Immature natural killer cell (primary cell): ENCODE data around the gene LRRC8A. TPM values are rescaled to one million over a fixed set of nuclear protein-coding genes. Genes with fewer than 3 reads are reported as not detected.

Experiments
- DNase-seq, 3 donors: peaks; one replicate each; pipeline ENCODE4 v3.0.0; 2022; ENCODE audit warnings: mixed read lengths in 1 of 3
- H3K27ac Mint-ChIP-seq, 6 donors: one replicate each; pipeline ENCODE4 v1.8.0; 2020; ENCODE audit warnings: mixed read lengths in 6 of 6, mild to moderate bottlenecking in 5 of 6, inconsistent platforms in 4 of 6, moderate library complexity in 3 of 6
- H3K27me3 Mint-ChIP-seq, 3 donors: one replicate each; pipeline ENCODE4 v1.8.0; 2020 to 2021; ENCODE audit warnings: low read depth in 3 of 3, mild to moderate bottlenecking in 3 of 3, mixed read lengths in 3 of 3, moderate library complexity in 3 of 3, inconsistent platforms in 1 of 3
- H3K36me3 Mint-ChIP-seq, 3 donors: one replicate each; pipeline ENCODE4 v1.8.0; 2020; ENCODE audit warnings: mixed read lengths in 3 of 3, inconsistent platforms in 2 of 3, mild to moderate bottlenecking in 2 of 3
- H3K4me1 Mint-ChIP-seq, 2 donors: one replicate each; pipeline ENCODE4 v1.8.0; 2020; ENCODE audit warnings: inconsistent platforms in 2 of 2, mild to moderate bottlenecking in 2 of 2, mixed read lengths in 2 of 2, moderate library complexity in 1 of 2
- H3K4me3 Mint-ChIP-seq, 5 donors: one replicate each; pipeline ENCODE4 v1.8.0; 2020; ENCODE audit warnings: mild to moderate bottlenecking in 5 of 5, mixed read lengths in 5 of 5, inconsistent platforms in 3 of 5, moderate library complexity in 3 of 5
- H3K9me3 Mint-ChIP-seq, 6 donors: one replicate each; pipeline ENCODE4 v1.8.0; 2020; ENCODE audit warnings: mild to moderate bottlenecking in 6 of 6, mixed read lengths in 6 of 6, inconsistent platforms in 4 of 6, moderate library complexity in 3 of 6
- polyA plus RNA-seq, 3 donors: library from polyadenylated mRNA; unstranded; fragments of 300-500 nt; fragmentation: Illumina TruSeq; gene quantifications; one replicate each; pipeline ENCODE4 v1.2.3, GENCODE V29; 2021

Gene LRRC8A
- polyA plus RNA-seq, 3 donors from 2014 or later: 29.3 to 98.2 (median 34.6) TPM

DNA sequence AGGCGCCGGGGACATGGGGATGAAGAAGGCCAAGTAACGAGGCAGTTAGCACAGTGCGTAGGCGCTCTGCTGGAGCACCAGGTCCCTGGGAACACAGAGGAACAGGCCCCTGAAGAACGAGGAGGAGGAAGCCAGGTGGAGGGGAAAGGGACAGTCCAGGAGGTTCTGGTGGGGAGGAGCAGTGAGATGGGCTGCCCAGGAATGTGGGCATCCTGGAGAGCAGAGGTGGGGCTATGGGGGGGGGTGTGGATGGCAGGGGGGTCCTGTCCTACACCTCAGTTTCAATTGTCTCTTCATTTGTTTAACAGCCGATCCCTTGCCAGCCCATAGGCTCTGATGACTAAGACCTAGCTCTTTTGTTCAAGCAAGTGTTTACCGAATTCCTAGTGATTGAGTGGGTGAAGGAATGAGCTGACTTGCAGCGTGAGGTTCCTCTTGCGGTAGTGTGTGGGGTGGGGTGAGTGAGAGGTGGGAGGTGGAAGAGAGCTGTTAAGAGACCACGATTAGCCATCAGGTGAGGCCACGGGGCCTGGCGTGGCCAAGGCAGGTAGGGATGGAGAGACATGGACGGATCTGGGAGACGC is 30.4 kb downstream of the LRRC8A start:
- H3K9me3 Mint-ChIP-seq: no peaks in the 10 kb centered on the region
- no peak for DNase-seq
- H3K27ac Mint-ChIP-seq: peak overlapping the region; percentile 80 to 87 (median 82)
- H3K4me1 Mint-ChIP-seq: peaks cover 43 to 59% of the 10 kb centered on the region in 2 donors
- H3K27me3 Mint-ChIP-seq: peaks cover 2 to 6% (median 3%) of the 10 kb centered on the region in 3 donors
- H3K4me3 Mint-ChIP-seq: peak overlapping the region in 4 of 5 donors; percentile 26 to 54 (median 36)
- H3K36me3 Mint-ChIP-seq: peaks cover 13 to 38% (median 14%) of the 10 kb centered on the region in 3 donors

DNA sequence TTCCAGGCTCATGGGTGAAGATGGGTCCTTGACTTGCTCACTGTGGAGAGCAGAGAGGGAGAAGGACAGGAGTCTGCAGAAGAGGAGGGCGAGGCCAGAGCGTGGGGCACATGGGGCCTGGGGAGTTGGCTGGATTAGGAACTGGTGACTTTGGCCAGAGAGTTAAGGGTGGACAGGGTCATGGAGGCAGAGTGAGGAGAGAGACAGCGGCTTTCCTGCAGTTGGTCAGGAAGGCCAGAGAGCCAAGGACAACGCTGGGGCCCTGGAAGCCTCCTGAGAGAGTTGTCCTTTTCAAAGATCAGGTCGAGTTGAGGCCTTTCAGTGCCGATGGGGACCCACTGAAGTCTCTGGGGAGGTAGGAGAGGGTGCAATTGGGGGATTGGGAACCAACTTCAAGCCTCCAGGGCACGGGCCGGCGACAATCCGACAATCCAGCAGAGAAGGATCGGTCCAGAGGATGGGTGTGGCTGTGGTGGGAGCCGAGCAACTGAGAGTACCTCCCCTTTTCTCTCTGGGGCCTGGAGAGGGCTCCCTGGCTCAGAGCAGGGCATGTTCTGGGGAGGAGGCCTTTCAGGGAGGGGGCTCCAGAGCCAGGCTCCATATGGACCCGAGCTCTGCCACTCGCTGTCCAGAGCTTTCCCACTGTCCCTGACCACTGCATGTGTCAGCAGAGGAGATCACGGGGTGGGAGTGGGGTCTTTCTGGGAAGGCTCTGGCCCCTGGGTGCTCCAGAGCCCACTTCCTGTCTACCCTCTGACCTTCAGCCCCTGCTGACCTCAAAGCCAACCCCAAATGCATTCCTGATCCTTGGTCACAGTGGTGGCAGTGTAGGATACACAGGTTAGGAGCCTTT is 31.3 kb downstream of the LRRC8A start:
- no peaks in the 10 kb centered on the region for H3K9me3 Mint-ChIP-seq
- peaks cover 43 to 50% of the 10 kb centered on the region in 2 donors for H3K4me1 Mint-ChIP-seq
- peak overlapping the region in 1 of 5 donors; percentile 33 for H3K4me3 Mint-ChIP-seq
- DNase-seq: no peak
- H3K36me3 Mint-ChIP-seq: peaks cover 6 to 37% (median 12%) of the 10 kb centered on the region in 3 donors
- H3K27ac Mint-ChIP-seq: peak overlapping the region; percentile 80 to 87 (median 84)
- H3K27me3 Mint-ChIP-seq: peaks cover 2 to 4% (median 3%) of the 10 kb centered on the region in 3 donors

DNA sequence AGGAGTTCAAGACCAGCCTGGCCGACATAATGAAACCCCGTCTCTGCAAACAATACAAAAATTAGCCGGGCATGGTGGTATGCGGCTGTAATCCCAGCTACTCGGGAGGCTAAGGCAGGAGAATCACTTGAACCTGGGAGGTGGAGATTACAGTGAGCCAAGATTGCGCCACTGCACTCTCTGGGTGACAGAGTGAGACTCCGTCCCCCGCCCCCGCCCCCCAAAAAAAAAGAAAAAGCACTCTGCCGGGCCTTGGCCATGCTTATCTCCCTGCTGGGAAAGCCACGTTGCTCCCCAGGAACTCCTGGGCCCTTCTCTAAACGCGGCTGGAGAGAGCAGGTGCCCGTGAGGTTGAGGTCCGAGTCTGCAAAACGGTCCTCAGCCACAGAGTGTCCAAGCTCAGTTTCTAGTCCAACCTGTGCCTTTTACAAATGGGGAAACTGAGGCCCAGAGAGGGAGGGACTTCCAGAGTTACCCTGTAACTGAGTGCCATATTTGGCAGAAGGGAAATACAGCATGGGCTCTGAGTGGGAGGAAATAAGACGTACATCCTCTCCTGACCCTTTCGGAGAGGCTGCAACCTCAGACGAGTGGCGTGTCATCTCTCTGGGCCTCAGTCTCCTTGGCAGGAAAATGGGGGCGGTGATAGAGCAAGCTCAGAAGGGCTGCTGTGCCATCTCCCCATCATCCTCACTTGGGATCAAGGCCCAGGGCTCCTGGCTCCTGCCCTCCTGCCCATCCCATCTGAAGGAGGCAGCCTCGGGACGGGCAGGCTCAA is 32.3 kb downstream of the LRRC8A start:
- H3K27me3 Mint-ChIP-seq: peaks cover under 1 to 4% (median 2%) of the 10 kb centered on the region in 3 donors
- H3K9me3 Mint-ChIP-seq: no peaks in the 10 kb centered on the region
- H3K27ac Mint-ChIP-seq: peak overlapping the region; percentile 16 to 87 (median 71)
- no peak for DNase-seq
- H3K36me3 Mint-ChIP-seq: peaks cover under 1 to 32% (median 7%) of the 10 kb centered on the region in 3 donors
- peaks cover 40 to 43% of the 10 kb centered on the region in 2 donors for H3K4me1 Mint-ChIP-seq
- no peak overlapping the region for H3K4me3 Mint-ChIP-seq

DNA sequence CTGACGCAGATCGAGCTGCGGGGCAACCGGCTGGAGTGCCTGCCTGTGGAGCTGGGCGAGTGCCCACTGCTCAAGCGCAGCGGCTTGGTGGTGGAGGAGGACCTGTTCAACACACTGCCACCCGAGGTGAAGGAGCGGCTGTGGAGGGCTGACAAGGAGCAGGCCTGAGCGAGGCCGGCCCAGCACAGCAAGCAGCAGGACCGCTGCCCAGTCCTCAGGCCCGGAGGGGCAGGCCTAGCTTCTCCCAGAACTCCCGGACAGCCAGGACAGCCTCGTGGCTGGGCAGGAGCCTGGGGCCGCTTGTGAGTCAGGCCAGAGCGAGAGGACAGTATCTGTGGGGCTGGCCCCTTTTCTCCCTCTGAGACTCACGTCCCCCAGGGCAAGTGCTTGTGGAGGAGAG is 34.3 kb downstream of the LRRC8A start:
- Mint-ChIP-seq H3K4me1 (peaks cover 29 to 34% of the 10 kb centered on the region in 2 donors), H3K9me3 (no peaks in the 10 kb centered on the region), H3K36me3 (peaks cover 0 to 25% (median 6%) of the 10 kb centered on the region in 3 donors), H3K27ac (peak overlapping the region in 2 of 6 donors; percentile 28 to 53), H3K27me3 (peaks cover 0 to 4% (median 2%) of the 10 kb centered on the region in 3 donors), H3K4me3 (no peak overlapping the region)
- DNase-seq: no peak

DNA sequence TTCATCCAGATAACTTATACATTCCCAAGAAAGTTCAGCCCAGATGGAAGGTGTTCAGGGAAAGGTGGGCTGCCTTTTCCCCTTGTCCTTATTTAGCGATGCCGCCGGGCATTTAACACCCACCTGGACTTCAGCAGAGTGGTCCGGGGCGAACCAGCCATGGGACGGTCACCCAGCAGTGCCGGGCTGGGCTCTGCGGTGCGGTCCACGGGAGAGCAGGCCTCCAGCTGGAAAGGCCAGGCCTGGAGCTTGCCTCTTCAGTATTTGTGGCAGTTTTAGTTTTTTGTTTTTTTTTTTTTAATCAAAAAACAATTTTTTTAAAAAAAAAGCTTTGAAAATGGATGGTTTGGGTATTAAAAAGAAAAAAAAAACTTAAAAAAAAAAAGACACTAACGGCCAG is 34.8 kb downstream of the LRRC8A start:
- no peak for DNase-seq
- no peaks in the 10 kb centered on the region for H3K9me3 Mint-ChIP-seq
- peak overlapping the region in 3 of 6 donors; percentile 23 to 60 (median 53) for H3K27ac Mint-ChIP-seq
- peaks cover under 1 to 4% (median 4%) of the 10 kb centered on the region in 3 donors for H3K27me3 Mint-ChIP-seq
- peaks cover 29 to 33% of the 10 kb centered on the region in 2 donors for H3K4me1 Mint-ChIP-seq
- H3K36me3 Mint-ChIP-seq: peaks cover 0 to 25% (median 6%) of the 10 kb centered on the region in 3 donors
- H3K4me3 Mint-ChIP-seq: no peak overlapping the region

DNA sequence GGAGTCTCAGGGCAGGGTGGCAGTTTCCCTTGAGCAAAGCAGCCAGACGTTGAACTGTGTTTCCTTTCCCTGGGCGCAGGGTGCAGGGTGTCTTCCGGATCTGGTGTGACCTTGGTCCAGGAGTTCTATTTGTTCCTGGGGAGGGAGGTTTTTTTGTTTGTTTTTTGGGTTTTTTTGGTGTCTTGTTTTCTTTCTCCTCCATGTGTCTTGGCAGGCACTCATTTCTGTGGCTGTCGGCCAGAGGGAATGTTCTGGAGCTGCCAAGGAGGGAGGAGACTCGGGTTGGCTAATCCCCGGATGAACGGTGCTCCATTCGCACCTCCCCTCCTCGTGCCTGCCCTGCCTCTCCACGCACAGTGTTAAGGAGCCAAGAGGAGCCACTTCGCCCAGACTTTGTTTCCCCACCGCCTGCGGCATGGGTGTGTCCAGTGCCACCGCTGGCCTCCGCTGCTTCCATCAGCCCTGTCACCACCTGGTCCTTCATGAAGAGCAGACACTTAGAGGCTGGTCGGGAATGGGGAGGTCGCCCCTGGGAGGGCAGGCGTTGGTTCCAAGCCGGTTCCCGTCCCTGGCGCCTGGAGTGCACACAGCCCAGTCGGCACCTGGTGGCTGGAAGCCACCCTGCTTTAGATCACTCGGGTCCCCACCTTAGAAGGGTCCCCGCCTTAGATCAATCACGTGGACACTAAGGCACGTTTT is 35.4 kb downstream of the LRRC8A start:
- H3K4me3 Mint-ChIP-seq: no peak overlapping the region
- DNase-seq: no peak
- H3K9me3 Mint-ChIP-seq: no peaks in the 10 kb centered on the region
- H3K36me3 Mint-ChIP-seq: peaks cover 0 to 25% (median 6%) of the 10 kb centered on the region in 3 donors
- peaks cover 29 to 33% of the 10 kb centered on the region in 2 donors for H3K4me1 Mint-ChIP-seq
- H3K27me3 Mint-ChIP-seq: peaks cover 2 to 4% (median 4%) of the 10 kb centered on the region in 3 donors
- peak overlapping the region in 4 of 6 donors; percentile 35 to 76 (median 58) for H3K27ac Mint-ChIP-seq

DNA sequence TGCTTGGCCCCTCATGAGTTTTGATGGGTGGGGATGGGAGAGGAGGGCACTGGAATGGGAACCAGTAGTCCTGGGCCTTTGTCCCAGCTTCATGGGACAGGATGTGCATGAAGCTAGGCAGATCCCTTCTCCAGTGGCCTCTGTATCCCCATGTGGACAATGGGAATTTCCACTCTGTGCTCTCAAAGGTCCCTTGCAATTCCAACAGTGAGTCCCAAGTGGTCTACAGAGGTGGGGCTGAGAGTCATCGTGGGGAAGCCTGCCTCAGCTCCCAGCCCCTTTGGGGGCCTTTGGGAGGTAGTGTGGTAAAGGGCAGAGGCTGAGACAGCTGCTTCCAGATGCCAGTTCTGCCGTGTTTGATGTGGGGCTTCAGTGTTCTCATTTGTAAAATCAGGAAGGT is 37.0 kb downstream of the LRRC8A start:
- H3K36me3 Mint-ChIP-seq: peaks cover 0 to 25% (median 6%) of the 10 kb centered on the region in 3 donors
- peaks cover 29% of the 10 kb centered on the region in 2 donors for H3K4me1 Mint-ChIP-seq
- no peak overlapping the region for H3K4me3 Mint-ChIP-seq
- no peaks in the 10 kb centered on the region for H3K9me3 Mint-ChIP-seq
- peaks cover 2 to 4% (median 4%) of the 10 kb centered on the region in 3 donors for H3K27me3 Mint-ChIP-seq
- no peak for DNase-seq
- peak overlapping the region; percentile 62 to 85 (median 74) for H3K27ac Mint-ChIP-seq

DNA sequence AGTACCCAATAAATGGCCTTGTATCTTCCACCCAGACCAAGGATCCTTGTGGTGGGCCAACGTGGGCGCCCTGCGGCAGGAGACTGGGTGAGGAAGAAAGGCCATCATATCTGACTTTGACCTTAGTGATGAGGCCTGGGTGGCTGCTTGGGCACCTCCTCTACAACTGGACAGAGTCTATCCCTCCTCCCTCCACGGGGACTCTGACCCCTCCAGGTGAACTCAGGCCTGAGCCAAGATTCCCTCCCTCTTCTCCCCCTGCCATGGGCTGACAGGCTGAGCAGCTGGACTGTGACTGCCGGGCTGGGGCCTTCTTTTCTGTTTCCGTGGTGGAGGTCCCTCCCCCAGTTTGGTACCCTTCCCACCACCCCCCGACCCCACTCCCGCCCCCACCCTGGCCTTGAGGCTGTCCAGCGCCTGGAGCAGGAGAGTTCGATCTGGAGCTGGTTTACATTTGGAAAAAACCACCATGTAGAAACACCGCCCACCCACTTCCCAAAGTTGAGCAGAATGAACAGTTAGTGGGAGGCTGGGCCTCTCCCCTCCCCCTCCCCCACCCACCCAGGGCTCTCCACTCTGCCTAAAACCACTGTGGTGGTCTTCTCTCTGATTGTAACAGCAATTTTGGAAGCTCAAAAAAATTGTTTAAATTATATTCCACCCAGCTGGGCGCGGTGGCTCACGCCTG is 37.6 kb downstream of the LRRC8A start:
- peaks cover 2 to 4% (median 4%) of the 10 kb centered on the region in 3 donors for H3K27me3 Mint-ChIP-seq
- H3K9me3 Mint-ChIP-seq: no peaks in the 10 kb centered on the region
- peaks cover 0 to 25% (median 6%) of the 10 kb centered on the region in 3 donors for H3K36me3 Mint-ChIP-seq
- H3K4me3 Mint-ChIP-seq: no peak overlapping the region
- DNase-seq: no peak
- peak overlapping the region; percentile 62 to 85 (median 74) for H3K27ac Mint-ChIP-seq
- H3K4me1 Mint-ChIP-seq: peaks cover 29% of the 10 kb centered on the region in 2 donors

DNA sequence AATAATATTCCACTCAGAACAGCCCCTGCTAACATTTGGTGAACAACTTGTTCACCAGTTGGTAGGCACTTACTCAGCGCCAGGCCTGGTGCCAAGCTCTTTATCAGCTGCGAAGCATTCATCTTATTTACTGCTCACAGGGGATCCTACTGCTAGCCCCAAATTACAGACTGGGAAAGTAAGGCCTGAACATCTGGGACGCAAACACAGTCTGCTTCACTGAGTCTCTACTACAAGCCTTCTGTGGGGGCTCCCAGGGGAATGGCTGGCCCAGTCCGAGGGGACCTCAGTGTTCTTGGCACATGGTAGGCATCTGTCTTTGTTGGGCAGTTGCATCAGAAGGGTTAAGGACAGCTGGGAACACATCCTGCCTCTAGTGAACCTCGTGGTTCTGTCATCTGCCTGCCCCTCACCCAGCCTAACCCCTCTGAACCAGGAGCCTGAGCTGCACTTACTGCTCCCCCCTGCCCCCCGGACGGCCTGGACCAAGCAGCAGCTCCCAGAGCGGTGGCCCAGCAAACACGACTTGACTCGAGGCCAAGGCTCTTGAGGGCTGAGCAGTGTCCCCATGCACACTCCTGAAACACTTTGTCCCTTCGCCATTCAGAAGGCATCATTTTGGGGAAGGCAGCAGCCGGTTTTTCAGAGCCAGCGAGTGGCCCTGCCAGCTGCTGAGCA is 38.6 kb downstream of the LRRC8A start, which contains the start of gene PHYHD1:
Gene PHYHD1 (plus strand): TSS at position 602 of the 678 bp plus-strand sequence. CDS start 1,342 bp downstream, outside the sequence.
- Mint-ChIP-seq H3K4me3 (peak within 1 kb of the TSS; percentile 40 to 84 (median 59)), H3K9me3 (no peaks in the 10 kb centered on the region), H3K27ac (peak within 1 kb of the TSS; percentile 85 to 95 (median 90)), H3K27me3 (peaks cover 2 to 4% (median 2%) of the 10 kb centered on the region in 3 donors), H3K4me1 (peaks cover 29 to 32% of the 10 kb centered on the region in 2 donors), H3K36me3 (peaks cover 0 to 24% (median 6%) of the 10 kb centered on the region in 3 donors)
- no peak for DNase-seq

DNA sequence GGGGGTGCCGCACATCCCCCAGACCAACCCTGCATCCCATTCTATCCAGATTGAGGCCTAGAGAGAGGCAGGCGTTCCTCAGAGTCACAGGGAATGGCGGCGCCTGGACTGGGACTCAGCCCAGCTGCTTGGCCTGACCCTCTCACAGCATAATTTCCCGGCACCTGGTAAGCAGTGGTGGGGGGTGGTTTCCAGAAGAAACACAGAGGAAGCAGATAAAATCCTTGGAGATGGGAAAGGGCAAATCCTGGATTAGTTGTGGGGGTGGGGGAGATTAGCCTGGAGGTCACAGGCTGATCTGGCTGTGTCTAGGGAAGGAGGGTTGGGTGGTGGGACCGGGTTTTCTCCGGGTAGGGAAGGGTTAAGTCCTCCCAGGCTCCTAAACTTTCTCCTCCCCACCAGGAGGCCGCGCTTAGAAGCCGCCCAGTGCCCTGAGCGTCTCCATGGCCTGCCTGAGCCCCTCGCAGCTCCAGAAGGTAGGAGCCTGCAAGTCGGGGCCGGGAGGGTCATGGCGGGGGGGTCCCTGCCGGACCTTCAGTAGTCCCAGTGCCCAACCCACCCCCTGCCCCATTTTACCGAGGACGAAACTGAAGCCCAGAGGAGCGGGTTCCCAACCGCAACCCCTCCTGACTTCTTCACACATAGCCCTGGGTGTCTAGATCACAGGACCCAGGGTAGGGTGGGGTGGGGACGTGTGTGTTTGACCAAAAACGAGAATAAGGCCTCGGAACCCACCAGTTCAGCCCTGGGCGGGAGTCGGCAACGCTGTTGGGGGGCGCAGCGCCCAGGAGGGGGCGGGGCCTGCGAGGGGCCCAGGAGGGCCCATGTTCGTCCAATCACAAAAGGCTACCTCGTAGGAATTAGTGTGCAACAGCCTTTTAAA is 40.2 kb downstream of the LRRC8A start:
- H3K4me3 Mint-ChIP-seq: peak overlapping the region; percentile 64 to 84 (median 71)
- H3K4me1 Mint-ChIP-seq: peaks cover 34 to 37% of the 10 kb centered on the region in 2 donors
- no peaks in the 10 kb centered on the region for H3K9me3 Mint-ChIP-seq
- peaks cover 0 to 16% (median 6%) of the 10 kb centered on the region in 3 donors for H3K36me3 Mint-ChIP-seq
- peaks cover 0 to 4% (median 3%) of the 10 kb centered on the region in 3 donors for H3K27me3 Mint-ChIP-seq
- H3K27ac Mint-ChIP-seq: peak overlapping the region; percentile 85 to 95 (median 90)
- DNase-seq: peak; percentile 64 to 71 (median 64)

DNA sequence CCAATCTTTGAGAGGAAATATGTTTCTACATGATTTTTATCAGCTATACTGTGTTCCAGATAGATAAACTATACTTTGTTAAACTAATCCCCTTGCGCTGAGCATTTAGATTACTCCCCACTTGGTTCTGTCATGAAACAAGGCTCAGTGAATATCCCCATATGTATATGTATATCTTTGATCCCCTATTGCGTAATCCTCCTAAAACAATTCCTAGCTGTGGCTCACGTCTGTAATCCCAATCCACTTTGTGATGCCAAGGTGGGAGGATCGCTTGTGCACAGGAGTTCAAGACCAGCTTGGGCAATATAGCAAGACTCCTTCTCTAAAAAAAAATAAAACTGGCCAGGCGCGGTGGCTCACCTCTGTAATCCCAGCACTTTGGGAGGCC is 41.6 kb downstream of the LRRC8A start:
- no peak for DNase-seq
- peak overlapping the region in 2 of 5 donors; percentile 51 to 70 for H3K4me3 Mint-ChIP-seq
- peaks cover 0 to 9% (median 0%) of the 10 kb centered on the region in 3 donors for H3K36me3 Mint-ChIP-seq
- H3K4me1 Mint-ChIP-seq: peaks cover 41 to 44% of the 10 kb centered on the region in 2 donors
- peaks cover 0 to 4% (median 3%) of the 10 kb centered on the region in 3 donors for H3K27me3 Mint-ChIP-seq
- H3K27ac Mint-ChIP-seq: peak overlapping the region; percentile 85 to 95 (median 90)
- H3K9me3 Mint-ChIP-seq: no peaks in the 10 kb centered on the region
